ENCODE data around the gene PUS7.
"Not testable (repeated sequence)": the region's sequence is repeated elsewhere in the genome, so short reads cannot be mapped to it uniquely, and the experiment has no call there.

Gene PUS7

GRCh38 chr7:105502173-105502572, 19.9 kb downstream of the PUS7 start:
- DNase-seq (ENCODE audit: low read depth in 4 of 4, low spot score in 1 of 4) = no peak

- no peak for DNase-seq (ENCODE audit: low read depth in 4 of 4, low spot score in 1 of 4)
Measured at GRCh38 chr7:105497016-105497415, 25.1 kb downstream of the PUS7 start.

- no peak for DNase-seq (ENCODE audit: low read depth in 4 of 4, low spot score in 1 of 4)
Measured at GRCh38 chr7:105496521-105496920, 25.6 kb downstream of the PUS7 start.

- DNase-seq (ENCODE audit: low read depth in 4 of 4, low spot score in 1 of 4) = no peak
Measured at GRCh38 chr7:105493923-105494315, 28.2 kb downstream of the PUS7 start.

- no peak for DNase-seq (ENCODE audit: low read depth in 4 of 4, low spot score in 1 of 4)
Measured at GRCh38 chr7:105493196-105493922, 28.7 kb downstream of the PUS7 start.

- DNase-seq (ENCODE audit: low read depth in 4 of 4, low spot score in 1 of 4) = no peak
Measured at GRCh38 chr7:105489409-105489808, 32.7 kb downstream of the PUS7 start.

GRCh38 chr7:105487579-105488571, 34.2 kb downstream of the PUS7 start:
- DNase-seq (ENCODE audit: low read depth in 4 of 4, low spot score in 1 of 4) = no peak

- DNase-seq (ENCODE audit: low read depth in 4 of 4, low spot score in 1 of 4) = no peak
Measured at GRCh38 chr7:105480931-105481330, 41.1 kb downstream of the PUS7 start.

- DNase-seq (ENCODE audit: low read depth in 4 of 4, low spot score in 1 of 4) = no peak
Measured at GRCh38 chr7:105478606-105479005, 43.5 kb downstream of the PUS7 start.

GRCh38 chr7:105477908-105478307, 44.2 kb downstream of the PUS7 start:
- no peak for DNase-seq (ENCODE audit: low read depth in 4 of 4, low spot score in 1 of 4)

- no peak for DNase-seq (ENCODE audit: low read depth in 4 of 4, low spot score in 1 of 4)
Measured at GRCh38 chr7:105474045-105474444, 48.0 kb downstream of the PUS7 start.

- no peak for DNase-seq (ENCODE audit: low read depth in 4 of 4, low spot score in 1 of 4)
Measured at GRCh38 chr7:105473163-105473562, 48.9 kb downstream of the PUS7 start.

- DNase-seq (ENCODE audit: low read depth in 4 of 4, low spot score in 1 of 4) = no peak
Measured at GRCh38 chr7:105470846-105471245, 51.2 kb downstream of the PUS7 start.

- no peak for DNase-seq (ENCODE audit: low read depth in 4 of 4, low spot score in 1 of 4)
Measured at GRCh38 chr7:105470090-105470489, 52.0 kb downstream of the PUS7 start.

GRCh38 chr7:105462765-105463420, 59.2 kb downstream of the PUS7 start:
- no peak for DNase-seq (ENCODE audit: low read depth in 4 of 4, low spot score in 1 of 4)

GRCh38 chr7:105461518-105461917, 60.6 kb downstream of the PUS7 start:
- DNase-seq (ENCODE audit: low read depth in 4 of 4, low spot score in 1 of 4) = no peak

GRCh38 chr7:105457619-105458225, 64.3 kb downstream of the PUS7 start:
- DNase-seq (ENCODE audit: low read depth in 4 of 4, low spot score in 1 of 4) = no peak

GRCh38 chr7:105454921-105455320, 67.2 kb downstream of the PUS7 start:
- DNase-seq (ENCODE audit: low read depth in 4 of 4, low spot score in 1 of 4) = no peak

GRCh38 chr7:105454095-105454747, 67.8 kb downstream of the PUS7 start:
- DNase-seq (ENCODE audit: low read depth in 4 of 4, low spot score in 1 of 4) = no peak

- no peak for DNase-seq (ENCODE audit: low read depth in 4 of 4, low spot score in 1 of 4)
Measured at GRCh38 chr7:105452085-105452484, 70.0 kb downstream of the PUS7 start.

- DNase-seq (ENCODE audit: low read depth in 4 of 4, low spot score in 1 of 4) = not testable (repeated sequence)
Measured at GRCh38 chr7:105450870-105451269, 71.2 kb downstream of the PUS7 start.

Measured in stimulated activated CD4-positive, alpha-beta T cell treated with anti-CD3 and anti-CD28 coated beads, Interleukin-1b, Interleukin-23, amount 100 ng/mL, for 24 hours (primary cell).